GM18505 (cell line): Measurements from ENCODE around the gene KRABD2.
"Not testable (repeated sequence)": the region's sequence is repeated elsewhere in the genome, so short reads cannot be mapped to it uniquely, and the experiment has no call there.

ENCODE experiments used
- ATAC-seq: cut with Tn5 transposase; IDR thresholded peaks from one replicate; pipeline ENCODE4 v1.9.1; 2021; ENCODE audit not compliant: unreplicated experiment
- POLR2A ChIP-seq: IDR thresholded peaks from 4 replicates; pipeline ENCODE4 v1.6.1; 2011; ENCODE audit warnings: borderline replicate concordance; ENCODE audit not compliant: insufficient read depth, insufficient read length; ENCODE audit errors: extremely low read depth

Gene KRABD2

GRCh38 chr17:8360260-8360659 is 16.2 kb downstream of the KRABD2 start:
- no peak for TF ChIP-seq POLR2A
- no peak for ATAC-seq

- TF ChIP-seq POLR2A = no peak
- no peak for ATAC-seq
These were observed 16.7 kb downstream of the KRABD2 start for GRCh38 chr17:8359769-8360168.

GRCh38 chr17:8357910-8358309 is 18.6 kb downstream of the KRABD2 start:
- TF ChIP-seq POLR2A = no peak
- no peak for ATAC-seq

DNA sequence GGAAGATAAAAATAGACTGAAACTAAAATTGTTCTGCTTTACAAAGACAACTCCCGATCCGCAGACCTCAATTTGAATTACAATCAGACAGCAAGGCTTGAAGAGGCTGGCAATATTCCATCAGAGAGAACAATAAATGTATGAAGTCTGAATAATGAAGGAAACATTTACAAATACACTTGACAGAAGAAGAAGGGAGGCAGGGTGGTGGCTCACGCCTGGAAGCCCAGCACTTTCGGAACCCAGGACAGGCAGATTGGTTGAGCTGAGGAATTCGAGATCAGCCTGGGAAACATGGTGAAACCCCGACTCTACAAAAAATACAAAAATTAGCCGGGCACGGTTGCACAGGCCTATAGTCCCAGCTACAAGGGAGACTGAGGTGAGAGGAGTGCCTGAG is 22.3 kb downstream of the KRABD2 start:
- no peak for TF ChIP-seq POLR2A
- no peak for ATAC-seq

- no peak for ATAC-seq
- no peak for TF ChIP-seq POLR2A
These were observed 22.8 kb downstream of the KRABD2 start for GRCh38 chr17:8353736-8354135.

- no peak for ATAC-seq
- no peak for TF ChIP-seq POLR2A
These were observed 26.2 kb downstream of the KRABD2 start for GRCh38 chr17:8350339-8350738.

GRCh38 chr17:8347001-8347400 is 29.5 kb downstream of the KRABD2 start:
- ATAC-seq = not testable (repeated sequence)

DNA sequence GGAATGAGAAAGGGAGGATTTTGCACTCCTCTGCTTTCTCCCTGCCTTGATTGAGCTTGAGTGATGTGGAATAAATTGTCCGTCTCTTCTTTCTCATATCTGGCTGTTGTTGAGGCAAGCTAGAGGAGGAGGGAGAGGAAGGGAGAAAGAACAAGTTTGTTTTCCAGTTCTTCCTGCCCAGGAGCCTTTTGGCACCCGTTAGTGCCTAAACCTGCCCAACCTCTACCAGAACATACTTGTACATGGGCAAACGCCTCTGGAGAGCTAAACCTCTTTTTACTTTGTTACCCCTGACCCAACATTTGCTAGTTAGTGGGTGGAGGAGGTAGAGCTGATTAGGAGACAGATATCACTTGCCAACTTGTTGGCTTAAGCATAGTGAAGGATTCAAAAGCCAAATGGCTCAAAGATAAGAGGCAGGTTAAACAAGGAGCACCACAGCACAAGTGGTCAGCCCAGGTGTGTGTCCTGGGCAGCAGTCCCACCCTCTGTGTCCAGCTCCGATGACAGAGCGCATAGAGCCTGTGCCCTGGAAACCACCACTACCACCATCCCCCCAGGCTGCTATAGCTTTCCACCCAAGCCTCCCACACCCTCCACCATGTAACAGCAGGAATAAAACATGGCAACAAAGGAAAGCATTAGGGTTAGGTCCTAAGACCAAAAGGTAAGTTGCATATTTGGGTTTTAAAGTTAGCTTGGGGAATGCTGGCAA is 30.4 kb downstream of the KRABD2 start:
- ATAC-seq = no peak

DNA sequence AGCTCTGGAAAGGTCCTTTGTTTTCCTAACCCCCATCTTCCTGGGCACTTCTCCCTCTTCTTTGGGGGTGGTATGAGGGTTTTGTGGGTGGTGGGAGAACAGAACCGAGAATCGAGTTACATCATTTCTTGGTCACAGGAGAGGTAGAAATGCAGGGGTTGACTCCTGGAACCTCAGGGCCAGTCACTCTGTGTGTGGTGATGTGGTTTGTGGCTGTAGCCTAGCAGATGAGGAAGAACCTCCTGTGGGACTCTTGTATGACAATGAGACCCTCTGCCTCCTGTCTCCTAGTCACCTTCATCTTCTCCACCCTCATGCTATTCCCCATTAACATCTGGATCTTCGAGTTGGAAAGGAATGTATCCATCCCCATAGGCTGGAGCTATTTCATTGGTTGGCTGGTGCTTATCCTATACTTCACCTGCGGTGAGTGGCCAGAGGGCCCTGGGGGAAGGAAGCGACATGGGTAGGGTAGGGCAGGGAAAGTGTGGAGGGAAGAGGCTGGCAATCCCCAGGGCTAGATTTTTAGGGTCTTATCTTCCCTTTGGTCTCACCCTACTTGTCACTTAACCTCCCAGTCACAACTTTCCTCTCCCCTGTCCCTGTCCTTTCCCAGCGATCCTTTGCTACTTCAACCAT is 31.3 kb downstream of the KRABD2 start:
- no peak for TF ChIP-seq POLR2A
- no peak for ATAC-seq

More for the DNA sequence above, 30.4 kb downstream of the KRABD2 start:
- no peak for TF ChIP-seq POLR2A

- ATAC-seq = no peak
- no peak for TF ChIP-seq POLR2A
These were observed 35.0 kb downstream of the KRABD2 start for GRCh38 chr17:8341456-8341855.

- ATAC-seq = no peak
- no peak for TF ChIP-seq POLR2A
These were observed 37.0 kb downstream of the KRABD2 start, which contains the start of gene ODF4 for GRCh38 chr17:8339540-8339939. Gene ODF4 (plus strand): TSS chr17:8339840. CDS start chr17:8340052, 212 bp downstream.

DNA sequence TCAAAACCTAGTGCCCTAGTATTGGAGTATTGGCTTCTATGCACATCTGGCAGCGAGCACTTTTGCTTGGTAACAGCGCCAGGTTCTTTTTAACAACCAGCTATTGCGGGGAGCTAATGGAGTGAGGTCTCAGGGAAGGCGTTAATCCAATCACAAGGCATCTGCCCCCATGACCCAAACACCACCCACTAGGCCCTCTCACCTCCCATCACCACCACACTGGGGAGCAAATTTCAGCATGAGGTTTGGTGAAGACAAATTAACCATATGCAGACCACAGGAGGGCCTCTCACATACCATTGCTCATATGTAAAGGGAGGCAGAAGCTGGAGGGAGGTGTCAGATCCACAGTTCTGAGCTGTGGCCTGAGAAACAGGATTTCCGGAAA is 37.8 kb downstream of the KRABD2 start:
- TF ChIP-seq POLR2A = no peak
- no peak for ATAC-seq

DNA sequence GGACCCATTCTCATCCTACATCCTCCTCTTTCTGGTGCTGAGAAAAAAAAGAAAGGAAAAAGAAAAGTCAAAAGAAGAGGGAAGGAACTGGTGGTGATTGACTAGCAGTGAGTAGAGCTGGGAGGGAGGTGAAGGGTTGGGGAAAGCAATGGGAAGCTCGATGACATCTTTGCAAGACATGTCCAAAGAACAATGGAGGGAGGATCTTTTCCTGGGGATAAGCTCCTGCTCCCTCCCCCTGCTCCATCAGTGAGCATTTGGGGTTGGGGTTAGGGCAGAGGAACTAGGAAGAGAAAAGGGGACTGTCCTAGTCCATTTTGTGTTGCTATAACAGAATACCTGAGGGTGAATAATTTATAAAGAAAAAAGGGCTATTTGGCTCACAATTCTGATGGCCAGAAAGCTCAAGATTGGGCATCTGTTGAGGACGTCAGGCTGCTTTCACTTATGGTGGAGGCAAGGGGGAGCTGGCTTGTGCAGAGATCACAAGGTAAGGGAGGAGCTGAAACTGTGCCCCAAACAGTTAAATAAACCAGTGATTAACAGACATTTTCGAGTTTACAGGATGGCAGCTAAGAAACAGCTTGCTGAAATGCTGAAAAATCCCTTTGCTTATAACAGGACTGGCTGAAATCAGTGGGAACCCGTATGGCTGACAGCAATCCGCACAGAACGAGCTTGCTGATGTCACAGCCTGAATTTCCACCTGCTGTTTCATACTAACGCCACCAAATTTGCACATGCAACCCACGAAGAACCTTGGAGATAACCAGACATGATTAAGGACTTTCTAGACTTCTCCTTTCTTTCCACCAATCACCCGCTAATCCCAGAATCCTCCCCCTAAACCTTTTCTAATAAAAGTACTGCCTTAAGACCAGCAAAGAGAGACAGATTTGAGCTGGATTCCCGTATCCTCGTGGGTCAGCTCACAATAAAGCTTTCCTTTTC is 38.4 kb downstream of the KRABD2 start:
- TF ChIP-seq POLR2A = no peak
- no peak for ATAC-seq
